Measurements from ENCODE around the gene SLC25A30.
"Not testable (repeated sequence)": the region's sequence is repeated elsewhere in the genome, so short reads cannot be mapped to it uniquely, and the experiment has no call there.

SLC25A30 gene

DNA sequence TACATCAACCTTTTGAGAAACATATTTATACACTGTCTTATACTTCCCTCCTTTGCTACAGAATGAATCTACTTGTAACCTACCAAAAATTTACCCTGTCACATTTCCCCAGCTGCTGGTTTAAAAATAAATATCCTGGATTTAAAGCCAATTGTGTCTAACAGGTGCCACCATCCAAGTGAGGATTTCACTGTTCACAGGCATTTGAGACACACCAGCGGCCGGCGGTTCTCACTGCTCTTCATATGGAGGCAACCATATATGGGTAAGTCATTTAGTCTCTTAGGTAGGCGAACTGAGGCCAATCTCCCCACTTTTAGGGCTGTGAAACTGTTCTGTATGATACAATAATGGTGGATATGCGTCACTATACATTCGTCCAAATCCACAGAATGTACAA lies 26.2 kb downstream of the SLC25A30 start:
- DNase-seq (ENCODE audit: low read depth) = no peak

DNA sequence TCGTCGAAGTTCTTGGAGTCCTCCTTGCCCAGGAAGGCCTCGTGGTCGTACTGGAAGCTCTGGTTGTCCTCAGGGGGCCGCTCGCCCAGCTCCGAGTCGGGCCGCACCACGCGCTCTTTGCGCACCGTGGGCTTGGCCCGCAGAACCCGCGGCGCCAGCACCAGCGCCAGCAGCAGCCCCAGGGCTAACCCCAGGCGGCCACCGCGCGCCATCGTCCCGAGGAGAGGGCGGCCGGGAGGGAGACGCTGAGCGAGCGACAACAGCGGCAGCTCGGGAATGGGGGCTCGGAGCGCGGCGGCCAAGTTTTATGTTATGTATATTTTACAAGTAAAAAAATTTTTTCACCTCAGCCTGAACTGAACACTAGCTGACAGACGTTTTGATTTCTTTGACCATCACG lies 27.0 kb downstream of the SLC25A30 start:
- not testable (repeated sequence) for DNase-seq (ENCODE audit: low read depth)

- not testable (repeated sequence) for DNase-seq (ENCODE audit: low read depth)
Measured at GRCh38 chr13:45390348-45390747, 27.8 kb downstream of the SLC25A30 start.

DNA sequence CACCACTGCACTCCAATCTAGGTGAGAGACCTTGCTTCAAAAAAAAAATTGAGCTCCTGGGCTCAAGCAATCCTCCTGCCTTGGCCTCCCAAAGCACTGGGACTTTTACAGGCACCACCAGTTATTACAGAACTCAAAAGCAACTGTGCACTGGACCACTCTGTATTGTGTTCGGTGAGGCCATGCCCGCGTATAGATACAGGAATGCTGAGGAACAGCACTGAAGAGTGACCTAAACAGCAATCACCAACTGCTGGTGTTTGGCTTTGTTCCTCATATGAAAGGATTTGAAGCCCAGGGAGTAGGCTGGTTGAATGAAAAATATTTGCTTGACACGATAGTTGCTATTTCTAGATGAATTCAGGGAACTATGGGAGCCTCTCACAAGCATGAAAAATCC lies 29.5 kb downstream of the SLC25A30 start:
- DNase-seq (ENCODE audit: low read depth) = no peak

GRCh38 chr13:45386892-45387575 lies 31.1 kb downstream of the SLC25A30 start:
- DNase-seq (ENCODE audit: low read depth) = not testable (repeated sequence)

- DNase-seq (ENCODE audit: low read depth) = no peak
Measured at GRCh38 chr13:45385907-45386553, 32.1 kb downstream of the SLC25A30 start.

DNA sequence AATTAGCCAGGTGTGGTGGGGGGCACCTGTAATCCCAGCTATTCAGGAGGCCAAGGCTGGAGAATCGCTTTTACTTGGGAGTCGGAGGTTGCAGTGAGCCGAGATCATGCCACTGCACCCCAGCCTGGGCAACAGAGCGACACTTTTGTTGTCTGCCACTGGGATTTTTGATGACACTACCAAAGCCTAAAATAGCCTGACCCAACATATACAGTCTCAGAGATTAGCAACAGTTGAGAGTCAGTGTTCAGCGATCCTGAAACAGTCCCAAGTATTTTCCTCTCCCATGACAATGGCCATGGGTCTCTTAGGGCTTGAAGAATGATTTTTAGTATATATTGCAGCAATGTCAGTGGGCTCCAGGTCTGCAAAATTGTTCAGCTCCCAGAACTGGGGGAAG lies 32.9 kb downstream of the SLC25A30 start:
- no peak for DNase-seq (ENCODE audit: low read depth)

GRCh38 chr13:45384474-45385174 lies 33.5 kb downstream of the SLC25A30 start:
- no peak for DNase-seq (ENCODE audit: low read depth)

DNA sequence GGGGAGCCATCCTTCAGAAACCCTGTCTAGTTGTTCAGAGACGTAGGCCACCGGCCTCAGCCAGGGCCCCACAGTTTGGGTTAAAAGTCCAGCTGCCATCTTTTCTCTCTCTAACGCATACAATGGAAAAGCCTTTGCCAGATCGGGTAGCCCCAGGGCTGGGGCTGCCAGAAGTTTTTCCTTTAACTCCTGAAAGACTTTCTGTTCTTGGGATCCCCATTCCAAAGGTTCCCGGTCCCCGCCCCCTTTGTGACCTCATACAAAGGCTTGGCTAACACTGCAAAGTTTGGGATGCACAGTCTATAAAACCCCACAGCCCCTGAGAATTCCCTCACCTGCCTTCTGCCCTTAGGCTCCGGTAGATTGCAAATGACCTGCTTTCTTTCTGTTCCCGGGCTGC lies 35.4 kb downstream of the SLC25A30 start:
- not testable (repeated sequence) for DNase-seq (ENCODE audit: low read depth)

DNA sequence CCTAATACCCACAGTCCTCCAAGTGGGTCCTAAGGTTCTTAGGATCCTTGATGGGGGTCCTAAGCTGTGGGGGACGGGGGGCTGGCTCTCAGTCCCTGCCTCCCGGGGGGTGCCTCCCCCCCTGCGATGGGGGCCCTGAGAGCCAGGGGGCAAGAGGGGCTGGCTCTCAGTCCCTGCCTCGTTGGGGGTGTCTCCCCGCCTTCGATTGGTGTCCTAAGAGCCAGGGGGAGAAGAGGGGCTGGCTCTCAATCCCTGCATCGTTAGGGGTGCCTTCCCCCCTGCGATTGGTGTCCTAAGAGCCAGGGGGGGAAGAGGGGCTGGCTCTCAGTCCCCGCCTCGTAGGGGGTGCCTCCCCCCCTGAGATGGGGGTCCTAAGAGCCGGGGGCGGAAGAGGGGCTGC lies 37.0 kb downstream of the SLC25A30 start:
- DNase-seq (ENCODE audit: low read depth) = no peak

GRCh38 chr13:45380708-45381107 lies 37.5 kb downstream of the SLC25A30 start:
- DNase-seq (ENCODE audit: low read depth) = not testable (repeated sequence)

- not testable (repeated sequence) for DNase-seq (ENCODE audit: low read depth)
Measured at GRCh38 chr13:45379516-45379915, 38.7 kb downstream of the SLC25A30 start.

DNA sequence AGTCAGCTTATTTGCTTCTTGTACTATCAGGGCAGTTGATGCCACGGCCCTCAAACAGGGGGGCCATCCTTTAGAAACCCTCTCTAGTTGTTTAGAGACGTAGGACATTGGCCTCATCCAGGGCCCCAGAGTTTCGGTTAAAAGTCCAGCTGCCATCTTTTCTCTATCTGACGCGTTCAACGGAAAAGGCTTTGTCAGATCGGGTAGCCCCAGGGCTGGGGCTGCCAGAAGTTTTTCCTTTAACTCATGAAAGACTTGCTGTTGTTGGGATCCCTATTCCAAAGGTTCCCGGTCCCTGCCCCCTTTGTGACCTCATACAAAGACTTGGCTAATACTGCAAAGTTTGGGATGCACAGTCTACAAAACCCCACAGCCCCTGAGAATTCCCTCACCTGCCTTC lies 39.4 kb downstream of the SLC25A30 start:
- not testable (repeated sequence) for DNase-seq (ENCODE audit: low read depth)

DNA sequence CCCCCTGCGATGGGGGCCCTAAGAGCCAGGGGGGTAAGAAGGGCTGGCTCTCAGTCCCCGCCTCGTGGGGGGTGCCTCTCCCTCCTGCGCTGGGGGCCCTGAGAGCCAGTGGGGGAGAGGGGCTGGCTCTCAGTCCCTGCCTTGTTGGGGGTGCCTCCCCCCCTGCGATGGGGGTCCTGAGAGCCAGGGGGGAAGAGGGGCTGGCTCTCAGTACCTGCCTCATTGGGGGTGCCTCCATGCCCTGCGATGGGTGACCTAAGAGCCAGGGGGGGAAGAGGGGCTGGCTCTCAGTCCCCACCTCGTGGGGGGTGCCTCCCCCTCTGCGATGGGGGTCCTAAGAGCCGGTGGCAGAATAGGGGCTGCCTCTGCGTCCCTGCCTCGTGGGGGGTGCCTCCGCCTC lies 40.9 kb downstream of the SLC25A30 start:
- not testable (repeated sequence) for DNase-seq (ENCODE audit: low read depth)

GRCh38 chr13:45376651-45377050 lies 41.5 kb downstream of the SLC25A30 start:
- DNase-seq (ENCODE audit: low read depth) = not testable (repeated sequence)

DNA sequence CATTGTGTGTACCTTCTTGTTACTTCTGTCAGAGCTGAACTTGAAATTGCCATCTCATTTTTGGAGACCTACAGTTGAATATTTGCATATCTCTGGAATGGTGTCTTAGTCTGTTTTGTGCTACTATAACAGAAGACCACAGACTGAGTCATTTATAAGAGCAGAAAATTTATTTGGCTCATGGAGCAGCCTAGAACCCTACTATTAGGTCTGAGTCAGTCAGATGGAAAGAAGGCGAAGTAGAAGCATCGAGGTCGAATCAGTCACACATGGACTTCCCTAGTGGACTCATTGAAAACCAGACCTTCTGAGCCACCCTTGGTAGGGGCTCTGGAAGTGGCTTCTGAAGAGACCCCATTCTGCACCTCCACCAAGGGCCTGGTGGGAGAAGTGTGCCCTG lies 43.3 kb downstream of the SLC25A30 start:
- no peak for DNase-seq (ENCODE audit: low read depth)

DNA sequence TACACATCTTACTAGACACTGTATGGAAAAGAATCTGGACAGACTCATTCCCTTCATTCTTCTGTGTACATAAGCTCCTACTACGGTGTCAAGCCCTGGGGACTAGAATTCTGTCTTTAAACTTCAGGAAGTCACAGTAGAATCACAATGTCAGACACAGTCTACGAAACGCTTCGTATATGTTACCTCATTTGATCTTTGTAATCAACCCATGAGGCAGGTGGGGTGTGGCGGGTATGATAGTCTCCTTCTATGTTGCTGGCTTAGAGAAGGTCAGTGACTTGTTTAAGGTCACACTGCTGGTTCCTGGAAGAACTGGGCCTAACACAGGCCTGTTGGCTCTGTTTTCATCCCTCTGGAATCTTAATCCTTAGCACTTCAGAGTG lies 45.0 kb downstream of the SLC25A30 start:
- no peak for DNase-seq (ENCODE audit: low read depth)

DNA sequence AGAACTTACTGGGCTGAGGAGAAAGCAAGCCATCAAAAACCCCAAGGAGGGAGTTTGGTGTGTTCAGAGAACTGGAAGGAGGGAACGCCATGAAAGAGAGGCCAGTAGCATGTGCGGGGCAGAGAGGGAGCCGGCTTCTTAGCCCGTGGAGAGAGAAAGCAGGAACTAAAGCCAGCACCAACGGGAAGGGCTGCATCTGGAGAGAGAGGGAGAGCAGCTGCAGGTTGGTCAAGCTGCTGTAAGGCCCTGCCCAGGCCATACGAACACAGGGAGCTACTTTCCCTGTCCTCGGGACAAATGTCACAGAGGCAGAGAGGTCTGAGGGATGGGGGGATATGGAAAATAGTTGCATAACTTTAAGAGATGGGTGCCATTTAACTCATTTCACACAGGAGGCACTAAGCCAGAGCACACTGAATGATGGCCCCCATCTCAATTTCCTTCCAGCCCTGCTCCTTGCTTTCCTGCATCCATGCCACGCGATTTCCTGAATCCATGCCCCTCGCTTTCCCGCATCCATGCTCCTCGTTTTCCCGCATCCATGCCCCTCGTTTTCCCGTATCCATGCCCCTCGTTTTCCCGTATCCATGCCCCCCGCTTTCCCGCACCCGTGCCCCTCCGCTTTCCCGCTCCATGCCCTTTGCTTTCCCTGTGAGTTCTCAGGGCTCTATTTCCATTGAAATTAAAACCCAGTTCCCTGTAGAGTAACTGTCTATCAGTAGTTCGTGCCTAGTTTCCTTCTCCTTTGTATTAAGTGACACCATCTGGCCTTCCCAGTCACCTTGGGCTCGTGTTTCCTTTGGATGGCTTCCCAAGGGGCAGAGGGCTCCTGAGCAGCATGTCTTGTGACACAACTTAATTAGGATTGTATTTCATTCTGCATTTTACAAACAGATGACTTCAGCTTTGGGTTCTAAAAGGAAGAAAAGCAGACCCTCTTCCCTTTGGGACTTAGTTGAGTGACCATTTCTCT lies 45.7 kb downstream of the SLC25A30 start:
- no peak for DNase-seq (ENCODE audit: low read depth)

- DNase-seq (ENCODE audit: low read depth) = peak; percentile 26
Measured at GRCh38 chr13:45370922-45371406, 47.2 kb downstream of the SLC25A30 start.

DNA sequence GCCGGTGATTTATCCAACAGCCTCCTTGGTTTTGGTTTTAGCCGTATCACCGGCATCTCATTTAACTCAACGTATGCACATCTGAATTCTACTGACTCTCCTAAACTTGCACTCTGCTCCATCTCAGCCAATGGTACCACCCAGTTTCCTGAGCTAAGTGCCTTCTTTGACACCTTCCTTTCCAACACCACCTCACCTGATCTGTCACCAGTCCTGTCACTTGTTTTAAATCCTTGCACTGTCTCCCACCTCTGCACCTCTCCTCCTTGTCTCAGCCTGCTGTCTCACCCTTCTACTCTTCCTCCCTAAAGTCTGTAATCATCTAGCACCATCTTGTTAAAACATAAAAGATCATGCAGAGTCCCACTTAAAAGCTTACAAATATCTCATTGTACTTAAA lies 49.1 kb downstream of the SLC25A30 start:
- DNase-seq (ENCODE audit: low read depth) = no peak

- no peak for DNase-seq (ENCODE audit: low read depth)
Measured at GRCh38 chr13:45368571-45368970, 49.6 kb downstream of the SLC25A30 start.

DNA sequence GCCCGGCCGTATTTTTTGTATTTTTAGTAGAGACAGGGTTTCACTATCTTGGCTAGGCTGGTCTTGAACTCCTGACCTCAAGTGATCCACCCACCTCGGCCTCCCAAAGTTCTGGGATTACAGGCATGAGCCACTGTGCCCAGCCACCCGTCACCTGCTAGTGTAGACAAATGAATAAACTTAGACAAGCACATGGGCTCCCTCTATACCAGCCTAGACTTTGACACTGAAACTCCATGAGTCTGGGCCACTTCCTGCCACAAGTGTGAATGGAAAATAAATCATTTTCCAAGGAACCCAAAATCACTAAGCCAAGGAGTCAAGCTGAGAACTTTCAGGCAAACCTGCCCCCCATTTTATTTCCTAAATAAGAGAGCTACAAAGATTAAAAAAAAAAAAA lies 50.2 kb downstream of the SLC25A30 start:
- no peak for DNase-seq (ENCODE audit: low read depth)

Data from activated T-cell treated with anti-CD3 and anti-CD28 coated beads for 24 hours (primary cell).